Uterus (tissue), 4 donors: ENCODE results near the gene HOMER2. TPM values are rescaled to one million over a fixed set of nuclear protein-coding genes. Genes with fewer than 3 reads are reported as not detected.

Source experiments
- DNase-seq, 2 donors: peaks; one replicate each; pipeline ENCODE4 v3.0.0-alpha.2; 2019 to 2020
- H3K27ac ChIP-seq, 2 donors: fragments of 200-600 bp; sonication (generic); 1 replicate in 1 of 2; 2 replicates in 1 of 2; pipeline ENCODE4 v1.5.1; 2016 to 2018
- H3K27me3 ChIP-seq, 2 donors: fragments of 200-600 bp; sonication (generic); one replicate each; pipeline ENCODE4 v1.5.1; 2018 to 2019; ENCODE audit warnings: control low read depth in 1 of 2
- H3K36me3 ChIP-seq, 2 donors: fragments of 200-600 bp; sonication (generic); one replicate each; pipeline ENCODE4 v1.5.1; 2019; ENCODE audit warnings: control low read depth in 1 of 2
- H3K4me1 ChIP-seq, 2 donors: fragments of 200-600 bp; sonication (generic); one replicate each; pipeline ENCODE4 v1.5.1; 2018 to 2019; ENCODE audit warnings: control low read depth in 1 of 2
- H3K4me3 ChIP-seq, 2 donors: fragments of 200-600 bp; sonication (generic); 1 replicate in 1 of 2; 2 replicates in 1 of 2; pipeline ENCODE4 v1.5.1; 2018 to 2019; ENCODE audit warnings: mild to moderate bottlenecking in 1 of 2
- H3K9me3 ChIP-seq, 2 donors: fragments of 200-600 bp; sonication (generic); one replicate each; pipeline ENCODE4 v1.5.1; 2019; ENCODE audit warnings: control low read depth in 1 of 2
- CTCF ChIP-seq, 4 experiments: fragments of 200-600 bp in 2 of 4; fragments of 450-650 bp in 2 of 4; sonication (generic) in 2 of 4; IDR thresholded peaks; one replicate each; pipeline ENCODE4 v1.5.1; 2016 to 2019; ENCODE audit warnings: antibody characterized with exemption in 4 of 4, mild to moderate bottlenecking in 2 of 4, moderate library complexity in 1 of 4
- POLR2A ChIP-seq, 2 donors: fragments of 450-650 bp; IDR thresholded peaks; one replicate each; pipeline ENCODE4 v1.6.1; 2016; ENCODE audit warnings: antibody characterized with exemption in 2 of 2, mild to moderate bottlenecking in 1 of 2, moderate library complexity in 1 of 2
- intact Hi-C: fragments of 100-400 bp; cut with DNase I; formaldehyde crosslinking; loops from one replicate; pipeline ENCODE4 v1.15.1; 2023; ENCODE audit warnings: low total_unique reads
- total RNA-seq, 4 donors: library from RNA; depleted of rRNA in 3 of 4; stranded (reverse); fragments of >200 nt in 3 of 4; gene quantifications; one replicate each; pipeline versions ENCODE4 v1.1.0 to v1.2.4, GENCODE V29; 2014 to 2023
- donor health status: DM: yes; HTN: yes; CAD: no.

Gene HOMER2
- total RNA-seq, 4 donors from 2014 or later, result 5.1 to 50.0 (median 10.6) TPM

DNA sequence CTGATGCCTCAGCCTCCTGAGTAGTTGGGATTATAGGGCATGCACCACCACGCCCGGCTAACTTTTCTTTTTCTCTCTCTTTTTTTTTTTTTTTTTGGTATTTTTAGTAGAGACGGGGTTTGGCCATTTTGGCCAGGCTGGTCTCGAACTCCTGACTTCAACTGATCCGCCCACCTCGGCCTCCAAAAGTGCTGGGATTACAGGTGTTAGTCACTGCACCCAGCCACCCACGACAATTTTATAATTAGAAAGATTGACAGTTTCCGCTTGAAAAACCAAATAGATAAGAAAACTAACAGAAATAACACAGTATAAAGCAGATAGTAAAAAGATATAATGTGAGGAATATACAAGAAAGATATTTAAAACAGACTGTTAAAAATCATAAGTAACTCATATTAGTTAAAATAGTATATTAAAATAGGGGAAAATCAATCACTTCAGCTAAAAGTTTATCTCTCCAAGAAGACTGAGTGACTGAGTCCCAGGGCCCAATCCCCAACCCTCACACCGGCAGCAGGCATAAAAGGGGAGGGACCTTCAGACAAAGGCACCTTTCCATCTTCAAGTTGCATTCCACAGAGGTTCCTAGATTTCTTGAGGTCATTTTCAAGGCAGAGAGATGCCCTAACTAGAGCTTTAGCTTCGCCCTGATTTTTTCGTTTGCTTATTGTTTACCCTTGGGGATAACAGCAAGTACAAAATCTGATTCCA is 144.4 kb downstream of the HOMER2 start:
- H3K9me3 ChIP-seq, result no peaks in the 10 kb centered on the region
- no peak for TF ChIP-seq POLR2A (IDR thresholded peaks at IDR 0.05)
- no peak for TF ChIP-seq CTCF (IDR thresholded peaks at IDR 0.05)
- H3K4me1 ChIP-seq, result peaks cover 4 to 5% of the 10 kb centered on the region in 2 donors
- DNase-seq, result no peak
- no peaks in the 10 kb centered on the region for H3K27me3 ChIP-seq
- H3K27ac ChIP-seq, result no peak overlapping the region
- intact Hi-C loops, result loop anchor here (10.0 kb wide), 1 partner anchor 53 kb away; no protein-coding TSS in a partner anchor
- H3K4me3 ChIP-seq, result no peak overlapping the region
- no peaks in the 10 kb centered on the region for H3K36me3 ChIP-seq

GRCh38 chr15:82805994-82806406 is 146.5 kb downstream of the HOMER2 start, which contains the start of gene FSD2:
TSS of gene FSD2 (minus strand) at chr15:82806069. CDS start at chr15:82787390, 18,679 bp downstream.
- no peaks in the 10 kb centered on the region for H3K4me1 ChIP-seq
- no peaks in the 10 kb centered on the region for H3K27me3 ChIP-seq
- DNase-seq, result no peak
- no peaks in the 10 kb centered on the region for H3K36me3 ChIP-seq
- intact Hi-C loops, result loop anchor here (10.0 kb wide), 1 partner anchor 51 kb away; no protein-coding TSS in a partner anchor
- no peak for TF ChIP-seq POLR2A (IDR thresholded peaks at IDR 0.05)
- no peak for TF ChIP-seq CTCF (IDR thresholded peaks at IDR 0.05)
- no peak within 1 kb of the TSS for H3K27ac ChIP-seq
- no peaks in the 10 kb centered on the region for H3K9me3 ChIP-seq
- no peak within 1 kb of the TSS for H3K4me3 ChIP-seq

- DNase-seq, result no peak
- no peaks in the 10 kb centered on the region for H3K9me3 ChIP-seq
- H3K36me3 ChIP-seq, result no peaks in the 10 kb centered on the region
- no peak overlapping the region for H3K4me3 ChIP-seq
- no peaks in the 10 kb centered on the region for H3K4me1 ChIP-seq
- no peaks in the 10 kb centered on the region for H3K27me3 ChIP-seq
- intact Hi-C loops, result loop anchor here (10.0 kb wide), 1 partner anchor 50 kb away; no protein-coding TSS in a partner anchor
- H3K27ac ChIP-seq, result no peak overlapping the region
- TF ChIP-seq CTCF (IDR thresholded peaks at IDR 0.05), result no peak
- TF ChIP-seq POLR2A (IDR thresholded peaks at IDR 0.05), result no peak
Measured at GRCh38 chr15:82804575-82804949, 148.0 kb downstream of the HOMER2 start.

GRCh38 chr15:82803793-82804574 is 148.5 kb downstream of the HOMER2 start:
- no peaks in the 10 kb centered on the region for H3K4me1 ChIP-seq
- H3K27ac ChIP-seq, result no peak overlapping the region
- H3K4me3 ChIP-seq, result no peak overlapping the region
- intact Hi-C loops, result loop anchor here (10.0 kb wide), 1 partner anchor 49 kb away; no protein-coding TSS in a partner anchor
- H3K27me3 ChIP-seq, result no peaks in the 10 kb centered on the region
- H3K9me3 ChIP-seq, result no peaks in the 10 kb centered on the region
- no peak for TF ChIP-seq POLR2A (IDR thresholded peaks at IDR 0.05)
- no peak for TF ChIP-seq CTCF (IDR thresholded peaks at IDR 0.05)
- DNase-seq, result no peak
- no peaks in the 10 kb centered on the region for H3K36me3 ChIP-seq

DNA sequence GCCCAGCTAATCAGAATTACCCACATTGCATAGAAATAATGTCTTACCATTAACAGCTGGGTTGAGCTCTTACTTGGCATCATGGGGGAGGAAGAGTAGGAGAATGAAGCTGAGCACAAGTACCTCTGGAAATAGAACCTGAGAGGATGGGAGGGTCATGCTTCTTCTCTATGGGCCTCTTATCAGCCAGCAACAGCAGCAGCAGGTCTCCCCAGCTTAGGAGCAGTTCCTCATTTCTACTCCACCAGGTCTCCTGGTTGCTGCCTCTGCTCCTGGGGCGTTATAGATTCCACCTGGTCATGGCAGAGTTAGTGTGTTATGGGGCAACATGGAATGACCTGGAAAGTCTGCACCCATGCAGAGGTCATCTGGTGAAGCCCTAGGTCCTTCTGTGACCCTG is 150.0 kb downstream of the HOMER2 start:
- Histone ChIP-seq H3K4me1 (no peaks in the 10 kb centered on the region), H3K27me3 (no peaks in the 10 kb centered on the region), H3K36me3 (no peaks in the 10 kb centered on the region), H3K9me3 (no peaks in the 10 kb centered on the region), H3K4me3 (no peak overlapping the region), H3K27ac (no peak overlapping the region)
- DNase-seq, result no peak
- TF ChIP-seq CTCF (IDR thresholded peaks at IDR 0.05) (no peak), POLR2A (IDR thresholded peaks at IDR 0.05) (no peak)
- intact Hi-C loops, result loop anchor here (10.0 kb wide), 1 partner anchor 48 kb away; no protein-coding TSS in a partner anchor
